HPDE6-E6E7 (cell line): ENCODE data around the gene EYA2.

Experiments used
- DNase-seq: peaks from one replicate; pipeline ENCODE4 v3.0.0; 2011; ENCODE audit warnings: missing footprints; ENCODE audit errors: extremely low spot score

Gene EYA2

DNA sequence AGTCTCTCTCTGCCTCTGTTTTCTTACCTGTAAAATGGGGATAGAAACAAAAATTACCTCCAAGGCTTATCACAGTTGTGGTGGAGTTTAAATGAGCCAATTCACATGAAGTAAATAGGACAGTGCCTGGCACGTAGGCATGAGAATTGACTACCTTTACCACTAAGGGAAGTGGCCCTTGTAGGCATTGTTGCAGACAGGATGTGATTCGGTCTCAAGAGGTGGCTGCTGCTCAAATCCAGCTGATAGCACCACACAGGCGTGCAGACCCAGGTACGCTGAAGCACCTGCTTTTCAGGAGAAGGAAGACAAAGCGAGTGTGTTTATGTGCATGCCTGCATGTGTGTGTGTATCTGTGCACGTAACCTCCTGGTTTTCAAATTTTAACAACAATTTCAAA lies 108.6 kb downstream of the EYA2 start:
- no peak for DNase-seq

DNA sequence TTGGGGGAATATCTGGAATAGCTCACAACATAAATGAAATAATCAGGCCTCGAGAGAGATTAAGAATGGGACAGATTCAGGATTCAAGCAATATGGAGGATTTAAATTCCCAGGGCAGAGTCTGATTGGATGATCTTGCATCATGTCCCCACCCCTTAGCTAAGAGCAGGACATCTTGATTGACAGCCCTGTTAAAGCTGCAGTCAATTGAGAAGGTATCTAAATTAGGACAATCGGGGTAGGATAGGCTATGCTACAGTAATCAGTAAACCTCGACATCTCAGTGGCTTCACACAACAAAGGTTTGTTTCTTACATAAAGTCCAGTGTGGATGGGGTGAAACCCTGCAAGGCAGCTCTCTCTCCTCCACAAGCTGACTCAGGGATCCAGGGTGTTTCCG lies 109.5 kb downstream of the EYA2 start:
- DNase-seq: no peak

DNA sequence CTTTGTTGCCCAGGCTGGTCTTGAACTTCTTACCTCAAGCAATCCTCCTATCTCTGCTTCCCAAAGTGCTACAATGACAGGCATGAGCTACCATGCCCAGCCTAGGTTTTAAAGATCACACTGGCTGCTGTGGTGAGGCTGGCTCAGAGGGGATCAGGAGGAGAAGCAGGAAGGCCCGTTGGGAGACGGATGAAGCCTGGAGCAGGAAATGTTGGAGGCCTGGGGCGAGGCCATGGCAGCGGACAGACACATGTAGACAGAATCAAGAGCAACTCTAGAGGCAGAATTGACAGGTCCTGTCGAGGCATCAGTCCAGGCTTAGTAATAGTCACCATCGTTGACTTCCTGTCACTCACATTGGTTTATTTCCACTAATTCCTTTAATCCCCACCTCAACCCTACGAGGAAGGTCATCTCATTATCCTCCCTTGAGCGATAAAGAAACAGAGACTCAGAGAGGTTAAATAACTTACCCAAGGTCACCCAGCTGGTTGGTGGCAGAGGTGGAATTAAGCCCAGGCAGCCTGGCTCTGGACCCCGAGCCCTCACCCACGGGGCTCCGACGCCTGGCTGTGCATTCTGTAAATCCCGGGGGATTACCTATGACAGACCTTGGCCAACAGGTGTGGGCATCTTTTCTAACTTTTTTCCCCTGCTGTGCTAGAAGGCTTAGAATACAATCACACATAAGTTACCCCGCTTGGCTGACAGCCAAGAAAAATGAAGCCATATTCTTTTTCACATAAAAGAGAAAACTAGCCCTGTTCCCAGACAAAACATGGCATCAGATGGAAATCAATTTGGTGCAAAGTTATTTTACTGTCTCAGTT lies 113.4 kb downstream of the EYA2 start:
- DNase-seq: no peak

DNA sequence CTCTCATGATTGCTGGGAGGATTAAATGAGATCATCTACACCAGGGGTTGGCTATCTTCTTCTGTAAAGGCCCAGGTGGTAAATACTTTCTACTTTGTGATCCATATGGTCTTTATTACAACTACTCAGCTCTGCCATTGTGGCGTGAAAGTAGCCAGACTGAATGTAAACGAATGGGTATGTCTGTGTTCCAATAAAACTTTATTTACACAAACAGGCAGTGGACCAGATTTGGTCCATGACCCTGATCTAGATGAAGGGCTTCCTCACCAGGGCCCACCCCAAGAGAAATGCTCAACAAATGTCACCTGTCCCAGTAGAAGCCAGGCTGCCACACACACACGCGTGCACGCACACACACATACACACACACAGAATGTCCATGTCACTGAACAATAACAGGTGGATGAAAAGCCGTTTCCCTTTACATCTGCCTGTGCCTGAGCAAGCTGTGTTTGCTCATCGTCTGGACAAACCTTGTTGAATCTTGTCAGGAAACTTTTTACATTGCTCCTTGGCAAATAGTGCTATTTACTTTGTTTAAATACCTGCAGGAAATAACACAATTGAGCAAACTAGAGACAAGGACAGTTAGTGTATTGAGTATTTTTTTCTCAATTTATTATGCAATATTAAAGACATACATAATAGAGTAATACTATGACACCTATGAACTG lies 114.3 kb downstream of the EYA2 start:
- DNase-seq: no peak

DNA sequence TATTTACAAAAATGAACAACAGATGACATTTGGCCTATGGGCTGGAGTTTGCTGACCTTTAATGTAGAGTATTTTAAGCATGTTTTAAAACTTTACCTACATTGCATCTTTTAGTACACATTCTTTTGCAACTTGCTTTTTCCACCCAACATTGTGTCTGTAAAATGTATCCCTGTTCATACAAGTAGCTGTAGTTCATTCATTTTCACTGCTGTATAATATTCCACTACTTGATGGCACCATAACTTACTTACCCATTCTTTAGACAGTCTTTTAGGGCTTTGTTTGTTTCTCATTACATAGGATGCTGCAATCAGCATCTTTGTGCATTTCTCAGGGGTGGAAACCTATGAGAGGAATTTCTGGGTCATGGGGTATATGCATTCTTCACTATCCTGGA lies 115.1 kb downstream of the EYA2 start:
- no peak for DNase-seq

DNA sequence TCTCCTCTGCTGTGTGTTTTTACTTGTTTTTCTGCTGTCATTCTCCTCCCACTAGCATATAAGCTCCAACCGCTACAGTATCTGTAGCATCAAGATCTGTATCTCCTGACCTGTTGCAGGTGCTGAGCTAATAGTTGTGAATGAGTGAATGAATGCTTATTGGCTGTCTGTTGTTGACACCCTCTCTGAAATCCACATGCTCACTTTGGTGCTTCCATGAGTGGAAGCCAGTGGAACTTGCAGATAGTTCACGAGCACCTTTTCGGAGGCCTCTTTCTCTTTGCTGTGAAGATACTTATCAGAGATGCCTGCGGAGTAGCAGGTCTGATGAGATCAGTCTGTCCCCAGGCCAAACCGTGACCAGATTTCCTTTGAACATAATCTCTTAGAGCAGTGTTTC lies 117.3 kb downstream of the EYA2 start:
- no peak for DNase-seq

DNA sequence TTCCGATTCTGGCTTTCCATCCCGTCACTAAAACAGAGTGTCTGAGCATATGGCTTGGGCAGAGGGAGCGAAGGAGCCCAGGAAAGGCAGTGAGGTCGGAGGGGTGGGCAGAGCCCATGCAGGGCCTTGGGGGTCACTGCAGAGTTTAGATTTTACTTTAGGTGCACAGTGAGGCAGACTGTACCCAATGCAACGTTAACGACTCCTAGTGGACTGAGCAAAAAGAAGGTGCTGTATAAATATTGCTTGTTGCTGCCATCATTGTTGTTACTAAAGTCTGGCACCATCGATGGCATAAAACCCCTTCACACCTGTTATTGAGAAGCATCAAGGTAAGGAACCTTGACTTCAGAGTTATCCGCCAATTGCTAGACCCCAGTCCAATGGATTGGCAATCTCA lies 119.0 kb downstream of the EYA2 start:
- no peak for DNase-seq

DNA sequence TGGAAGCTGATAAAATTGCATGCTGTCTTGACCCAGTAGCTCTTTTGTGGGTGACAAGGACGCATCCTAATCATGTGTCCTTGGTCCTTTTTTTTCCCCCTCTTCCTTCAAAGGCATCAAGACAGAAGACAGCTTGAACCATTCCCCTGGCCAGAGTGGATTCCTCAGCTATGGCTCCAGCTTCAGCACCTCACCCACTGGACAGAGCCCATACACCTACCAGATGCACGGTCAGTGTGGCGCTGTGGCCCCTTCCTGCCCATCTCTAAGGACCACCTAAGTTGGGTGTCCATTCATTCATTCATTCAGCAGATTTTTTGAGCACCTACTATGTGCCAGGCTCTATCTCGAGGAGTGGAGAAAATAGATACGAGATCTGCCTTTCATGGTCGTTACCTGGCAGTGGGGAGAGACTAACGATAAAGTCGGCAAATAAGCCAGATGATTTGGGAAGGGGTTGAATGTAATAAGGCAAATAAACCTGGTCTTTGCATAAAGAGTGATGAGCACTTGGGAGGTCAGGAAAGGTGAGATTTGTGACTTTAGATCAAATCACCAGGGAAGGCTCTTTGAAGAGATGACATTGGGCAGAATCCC lies 121.5 kb downstream of the EYA2 start:
- no peak for DNase-seq

DNA sequence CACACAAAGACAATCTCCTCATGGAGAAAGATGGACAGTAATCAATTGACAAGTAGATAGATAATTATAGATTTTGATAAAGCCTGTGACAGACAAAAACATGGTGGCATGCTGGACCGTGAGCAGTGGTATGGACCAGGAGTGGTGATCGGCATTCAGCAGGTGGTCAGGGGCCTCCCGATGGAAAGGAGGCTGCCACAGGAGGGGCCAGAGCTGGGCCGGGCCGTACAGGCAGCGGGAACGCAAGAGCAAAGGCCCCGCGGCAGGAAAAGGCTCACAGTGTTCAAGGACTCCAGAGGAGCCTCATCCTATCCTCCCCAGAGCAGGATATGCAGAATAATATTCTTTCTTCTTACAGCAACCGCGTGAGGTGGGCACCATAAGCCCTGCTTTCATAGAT lies 123.7 kb downstream of the EYA2 start:
- DNase-seq: no peak

DNA sequence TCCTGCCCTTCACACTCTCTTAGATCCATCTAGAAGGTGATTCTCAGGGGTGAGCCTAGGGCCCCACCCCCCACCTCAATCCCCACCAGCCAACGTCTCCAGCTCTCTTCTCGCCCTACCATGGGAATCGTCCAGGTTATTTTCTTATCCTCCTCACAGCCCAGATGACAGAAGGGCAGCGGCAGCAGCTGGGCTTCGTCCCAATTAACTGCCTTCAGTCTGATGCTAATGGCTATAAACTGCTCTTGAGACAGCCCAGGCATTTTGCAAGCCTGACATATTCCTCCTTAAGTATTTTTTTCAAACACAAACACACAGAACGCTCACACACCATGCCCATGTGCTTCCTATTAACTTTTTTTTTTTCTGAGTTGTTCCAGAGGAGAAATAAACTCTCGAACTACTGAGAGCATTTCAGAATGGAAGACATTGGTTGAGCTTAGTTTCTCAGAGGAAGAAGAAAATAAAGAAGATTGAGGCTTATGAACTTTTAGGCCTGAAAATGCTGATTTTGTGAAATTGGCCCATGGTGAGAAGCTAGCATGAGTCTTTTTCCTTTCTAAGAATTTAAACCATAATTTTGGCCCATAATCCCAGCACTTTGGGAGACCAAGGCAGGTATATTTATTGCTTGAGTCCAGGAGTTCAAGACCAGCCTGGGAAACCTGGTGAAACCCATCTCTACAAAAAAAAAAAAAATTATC lies 124.6 kb downstream of the EYA2 start:
- no peak for DNase-seq

DNA sequence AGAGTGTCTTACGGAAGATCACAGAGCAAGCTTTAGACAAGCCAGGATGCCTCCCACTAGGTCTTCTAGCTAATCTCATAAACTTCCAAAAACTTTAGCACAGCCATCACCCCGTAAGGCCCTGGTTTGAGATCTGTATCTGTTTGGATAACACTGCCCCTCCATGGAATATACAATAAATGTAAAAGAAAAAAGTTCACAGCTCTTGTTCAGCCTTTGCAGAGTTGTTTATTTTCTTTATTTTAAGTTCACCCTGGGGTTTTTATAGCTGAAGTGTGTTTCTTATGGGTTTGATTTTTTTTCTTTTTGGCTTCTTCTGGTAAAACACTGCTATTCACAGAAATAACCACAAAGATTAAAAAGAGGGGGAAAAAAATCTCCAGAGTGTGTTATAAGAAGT lies 125.6 kb downstream of the EYA2 start:
- no peak for DNase-seq

DNA sequence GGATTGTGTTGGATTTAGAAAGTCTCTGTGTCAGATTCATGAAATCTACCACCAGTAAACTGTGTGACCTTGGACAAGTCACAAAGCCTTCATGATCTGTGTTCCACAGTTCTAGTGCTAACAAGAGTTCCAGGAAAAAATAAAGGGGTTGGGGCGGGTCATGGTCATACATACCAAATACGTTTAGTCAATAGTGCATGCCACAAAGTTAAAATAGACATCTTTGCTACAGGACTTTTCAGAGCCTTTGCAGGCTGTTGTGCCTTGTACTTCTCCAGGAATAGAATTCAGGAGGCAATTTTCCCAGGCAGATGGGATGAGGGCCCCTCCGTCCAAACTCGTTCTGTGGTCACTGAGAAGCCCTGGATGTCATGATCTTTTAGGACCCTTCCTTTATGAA lies 127.2 kb downstream of the EYA2 start:
- no peak for DNase-seq

DNA sequence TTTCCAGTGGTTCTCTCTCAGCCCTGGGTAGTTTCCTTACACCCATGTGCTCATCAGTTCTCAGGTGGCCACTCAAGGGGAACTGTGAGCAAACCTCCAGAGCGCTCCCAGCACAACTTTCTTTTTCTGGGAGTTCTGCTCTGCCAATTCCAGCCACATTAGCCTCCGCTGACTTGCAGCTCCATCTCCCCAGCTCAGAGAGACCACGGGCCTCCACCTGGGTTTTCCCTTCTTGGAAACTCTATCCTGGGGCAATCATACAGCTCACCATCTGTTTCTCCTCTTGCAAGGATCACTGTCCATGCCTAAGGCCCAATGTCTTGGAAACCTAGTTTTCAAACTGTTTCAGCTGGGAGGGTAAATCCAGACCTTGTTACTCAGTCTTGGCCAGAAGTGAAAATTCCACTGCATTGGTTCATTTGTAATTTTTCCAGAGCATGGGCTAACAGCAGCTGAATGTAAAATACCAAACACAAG lies 129.9 kb downstream of the EYA2 start:
- no peak for DNase-seq

DNA sequence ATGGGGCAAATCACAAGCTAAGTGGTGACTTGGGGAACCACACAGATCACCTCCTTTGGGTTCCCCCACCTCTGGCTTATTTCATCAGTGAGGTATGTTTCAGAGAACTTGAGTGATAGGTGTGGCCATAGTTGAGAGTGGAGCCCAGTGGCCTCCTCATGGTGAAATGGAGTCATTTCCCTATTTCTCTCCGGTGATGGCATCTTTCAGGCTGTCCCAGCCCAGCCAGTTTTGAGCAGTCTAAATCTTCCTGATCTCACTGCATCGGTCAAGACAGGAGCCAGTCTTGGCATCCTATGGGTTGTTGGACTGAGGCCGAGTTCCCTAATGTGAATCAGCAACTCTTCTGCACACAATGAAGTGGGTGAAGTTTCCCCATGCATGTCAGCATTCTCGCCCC lies 132.4 kb downstream of the EYA2 start:
- DNase-seq: peak; percentile 44

DNA sequence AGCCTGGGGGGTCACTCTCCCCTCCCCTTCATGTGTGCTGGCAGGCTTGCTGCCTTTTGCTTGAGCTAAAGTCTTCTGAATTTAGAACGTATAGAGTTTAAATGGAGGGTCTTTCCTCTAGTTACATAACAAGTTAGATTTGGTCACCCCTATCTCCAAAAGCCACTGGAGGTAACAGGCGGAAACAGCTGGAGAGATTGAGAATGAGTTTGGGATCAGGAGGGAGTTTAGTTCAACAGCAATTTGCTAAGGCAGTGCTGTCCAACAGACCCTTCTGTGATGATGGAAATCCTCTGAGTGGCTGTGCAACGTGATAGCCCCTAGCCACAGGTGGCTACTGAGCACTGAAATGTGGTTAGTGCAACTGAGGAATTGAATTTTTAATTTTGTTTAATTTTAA lies 132.8 kb downstream of the EYA2 start:
- DNase-seq: no peak

DNA sequence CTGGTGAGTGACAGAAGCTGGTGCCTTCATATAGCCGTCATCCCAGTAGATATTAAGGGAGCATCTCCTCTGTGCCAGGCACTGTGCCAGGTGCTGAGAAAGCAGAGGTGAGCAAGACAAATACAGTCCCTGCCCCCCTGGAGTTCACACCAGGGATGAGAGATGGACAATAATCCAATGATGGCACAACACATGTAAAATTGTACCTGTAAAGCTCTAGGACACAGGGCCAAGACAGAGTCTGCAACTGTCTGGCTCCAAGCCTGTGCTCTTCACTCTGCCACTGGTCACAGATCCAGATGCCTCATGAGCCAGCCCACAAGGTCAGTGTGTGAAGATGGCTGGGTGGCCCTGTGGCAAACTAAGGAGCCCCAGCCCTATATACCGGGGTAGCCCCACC lies 133.8 kb downstream of the EYA2 start:
- DNase-seq: no peak

DNA sequence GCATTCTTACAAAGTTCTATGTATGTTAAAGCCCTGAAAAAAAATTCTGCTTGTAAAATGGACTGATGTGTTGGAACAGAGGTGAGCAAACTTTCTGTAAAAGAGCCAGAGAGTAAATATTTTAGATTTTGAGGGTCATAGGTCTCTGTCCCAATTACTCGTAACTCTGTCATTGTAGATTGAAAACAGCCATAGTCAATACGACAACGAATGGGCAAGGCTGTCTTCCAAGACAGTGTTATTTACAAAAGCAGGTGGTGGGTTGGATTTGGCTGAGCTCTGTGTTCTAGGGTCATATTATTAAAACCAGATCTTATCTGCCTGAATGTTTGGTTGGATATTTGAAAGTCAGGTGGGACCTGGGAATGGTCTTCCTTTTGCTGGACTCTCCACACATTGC lies 135.2 kb downstream of the EYA2 start:
- DNase-seq: no peak

DNA sequence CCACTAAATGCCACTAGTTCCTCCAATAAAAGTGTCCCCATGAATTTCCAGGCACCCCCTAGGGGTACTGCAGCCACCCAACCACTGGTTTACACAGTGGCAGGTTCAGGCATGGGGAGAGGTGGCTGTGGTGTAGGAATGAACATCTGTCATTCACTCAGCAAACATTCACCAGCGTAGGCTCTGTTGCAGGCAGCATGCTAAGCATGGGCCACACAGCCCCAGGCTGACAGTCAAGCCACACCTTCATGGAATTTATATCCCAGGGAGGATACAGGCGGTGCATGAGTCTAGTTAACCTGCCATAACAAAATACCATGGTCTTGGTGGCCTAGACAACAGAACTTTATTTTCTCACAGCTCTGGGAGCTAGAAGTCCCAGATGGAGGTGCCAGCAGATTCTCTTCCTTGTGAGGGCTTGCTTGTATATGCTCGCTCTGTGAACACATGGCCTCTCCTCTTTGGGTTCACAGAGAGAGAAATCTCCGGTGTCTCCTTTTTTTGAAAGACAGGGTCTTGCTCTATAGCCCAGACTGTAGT lies 135.7 kb downstream of the EYA2 start:
- DNase-seq: no peak

DNA sequence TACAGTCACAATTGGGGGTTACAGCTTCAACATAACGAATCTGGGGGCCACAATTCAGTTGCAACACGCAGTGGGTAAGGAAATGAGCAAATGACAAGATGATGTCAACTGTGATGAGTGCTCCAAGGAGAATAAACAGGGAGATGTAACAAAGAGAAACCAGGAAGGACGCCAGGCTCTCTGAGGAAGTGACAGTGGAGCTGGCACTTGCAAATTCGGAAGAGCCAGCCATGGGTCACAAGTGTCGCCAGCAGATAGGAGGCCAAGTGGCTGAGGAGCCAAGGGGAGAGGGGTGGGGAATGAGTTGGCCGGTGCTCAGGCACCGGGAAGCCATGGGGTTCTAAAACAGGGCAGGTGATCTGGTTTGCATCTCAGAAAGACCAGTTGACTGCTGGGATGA lies 136.4 kb downstream of the EYA2 start:
- no peak for DNase-seq

DNA sequence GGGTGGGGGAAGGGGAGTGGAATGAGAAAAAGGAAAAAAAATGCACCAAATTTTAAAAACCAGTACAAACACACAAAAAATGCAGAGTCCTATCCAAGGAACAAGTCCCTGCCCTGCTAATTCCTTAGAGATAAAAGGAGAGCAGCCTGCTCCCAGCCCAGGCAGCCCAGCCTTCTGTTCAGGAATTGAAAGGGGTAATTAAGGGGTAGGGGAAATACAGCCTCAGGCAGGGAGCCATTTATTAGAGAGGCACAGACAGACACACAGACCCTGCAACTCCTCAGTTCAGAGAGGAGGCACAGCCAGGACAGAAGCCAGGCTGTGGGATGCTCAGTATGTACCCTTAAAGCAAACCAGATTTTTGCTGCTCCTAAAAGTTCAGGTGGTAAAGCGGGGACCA lies 137.2 kb downstream of the EYA2 start:
- no peak for DNase-seq

DNA sequence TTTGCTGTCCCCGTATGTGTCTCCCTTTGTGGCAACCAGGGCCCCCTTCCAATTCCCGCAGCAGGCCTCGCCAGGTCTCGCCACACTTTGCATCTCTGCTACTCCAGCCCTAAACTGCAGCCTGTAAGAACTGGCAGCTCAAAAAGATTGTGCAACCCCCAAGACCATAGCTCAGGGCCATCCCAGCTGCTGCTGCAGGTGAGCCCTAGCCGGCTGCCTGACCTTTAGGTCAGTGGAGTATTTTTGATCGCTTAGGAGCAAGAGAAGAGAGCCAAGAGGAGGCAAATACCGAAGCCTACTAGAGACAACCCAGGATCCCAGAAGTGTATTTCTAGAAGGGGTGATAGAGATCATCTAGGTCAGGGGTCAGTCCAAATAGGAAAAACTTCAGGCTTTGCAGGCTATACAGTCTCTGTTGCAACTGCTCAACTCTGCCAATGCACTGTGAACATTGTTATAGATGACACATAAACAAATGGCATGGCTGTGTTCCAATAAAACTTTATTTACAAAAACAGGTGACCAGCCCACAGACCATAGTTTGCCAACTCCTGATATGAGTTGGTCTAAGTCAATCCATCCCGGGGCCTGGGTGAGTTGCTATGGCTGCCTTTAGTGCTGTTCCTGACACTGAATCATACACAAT lies 138.4 kb downstream of the EYA2 start:
- DNase-seq: no peak

DNA sequence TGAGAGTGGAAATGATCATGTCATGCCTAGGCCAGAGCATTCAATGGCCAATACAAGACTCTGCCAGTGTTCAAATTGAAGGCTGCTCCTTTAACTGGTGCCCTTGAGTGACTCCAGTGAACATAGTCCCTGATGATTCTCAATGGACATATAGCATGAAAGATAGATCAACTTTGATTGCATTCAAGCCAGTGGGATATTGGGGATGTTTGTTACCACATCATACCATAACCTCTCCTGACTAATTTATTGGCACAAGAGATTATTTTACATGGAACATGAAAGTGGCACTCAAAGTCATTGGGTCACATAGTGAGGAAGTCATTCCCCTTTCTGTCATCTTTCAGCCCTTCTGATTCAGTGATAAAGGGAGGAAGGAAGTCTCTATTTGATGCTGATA lies 139.0 kb downstream of the EYA2 start:
- DNase-seq: no peak
